OCI-LY7 (cell line): ENCODE measurements around the gene ME1.

Experiments
- EZH2phosphoT487 ChIP-seq: fragments of 200-600 bp; sonication (generic); IDR thresholded peaks from 2 replicates; pipeline ENCODE4 v1.6.1; 2018; ENCODE audit warnings: low read depth, borderline replicate concordance, mild to moderate bottlenecking, mixed run types, antibody characterized with exemption, low read length, moderate library complexity, mixed read lengths
- TF ChIP-seq, protein P1 (sequence below): fragments of 200-600 bp; sonication (generic); conservative IDR thresholded peaks from 2 replicates; pipeline ENCODE4 v1.5.1; 2014; ENCODE audit warnings: mild to moderate bottlenecking, antibody characterized with exemption, low read length, moderate library complexity, mixed read lengths

DNA sequence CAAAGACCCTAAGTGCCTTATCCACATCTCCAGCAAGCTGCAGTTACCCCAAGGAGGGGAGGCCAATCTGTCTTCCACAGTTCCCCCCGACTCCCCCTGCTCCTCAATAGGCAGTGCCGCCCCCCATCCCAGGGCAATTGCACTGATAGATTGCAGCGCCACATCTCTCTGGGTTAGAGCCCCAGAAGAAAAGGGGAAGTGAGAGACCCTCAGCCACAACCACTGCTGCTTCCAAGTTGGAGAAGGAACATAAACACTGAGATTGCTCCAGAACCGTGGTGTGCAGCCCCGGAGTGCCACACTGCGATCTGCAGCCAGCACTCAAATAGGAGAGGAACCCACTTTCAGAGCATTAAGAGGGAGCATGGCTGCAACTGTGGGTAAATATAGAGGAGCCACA lies 136.2 kb downstream of the ME1 start:
- TF ChIP-seq, protein P1, sequence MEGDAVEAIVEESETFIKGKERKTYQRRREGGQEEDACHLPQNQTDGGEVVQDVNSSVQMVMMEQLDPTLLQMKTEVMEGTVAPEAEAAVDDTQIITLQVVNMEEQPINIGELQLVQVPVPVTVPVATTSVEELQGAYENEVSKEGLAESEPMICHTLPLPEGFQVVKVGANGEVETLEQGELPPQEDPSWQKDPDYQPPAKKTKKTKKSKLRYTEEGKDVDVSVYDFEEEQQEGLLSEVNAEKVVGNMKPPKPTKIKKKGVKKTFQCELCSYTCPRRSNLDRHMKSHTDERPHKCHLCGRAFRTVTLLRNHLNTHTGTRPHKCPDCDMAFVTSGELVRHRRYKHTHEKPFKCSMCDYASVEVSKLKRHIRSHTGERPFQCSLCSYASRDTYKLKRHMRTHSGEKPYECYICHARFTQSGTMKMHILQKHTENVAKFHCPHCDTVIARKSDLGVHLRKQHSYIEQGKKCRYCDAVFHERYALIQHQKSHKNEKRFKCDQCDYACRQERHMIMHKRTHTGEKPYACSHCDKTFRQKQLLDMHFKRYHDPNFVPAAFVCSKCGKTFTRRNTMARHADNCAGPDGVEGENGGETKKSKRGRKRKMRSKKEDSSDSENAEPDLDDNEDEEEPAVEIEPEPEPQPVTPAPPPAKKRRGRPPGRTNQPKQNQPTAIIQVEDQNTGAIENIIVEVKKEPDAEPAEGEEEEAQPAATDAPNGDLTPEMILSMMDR = no peak
- TF ChIP-seq EZH2phosphoT487 = no peak
